ENCODE measurements around the gene GSTM5.

- TF ChIP-seq THRA (CRISPR knock-in tag; IDR thresholded peaks at IDR 0.05; ENCODE audit: borderline replicate concordance) (no peak), CREB1 (IDR thresholded peaks at IDR 0.05) (no peak), CREB1 (CRISPR knock-in tag; IDR thresholded peaks at IDR 0.05) (no peak), BRD4 (CRISPR knock-in tag; IDR thresholded peaks at IDR 0.05) (no peak), KDM5A (IDR thresholded peaks at IDR 0.05; ENCODE audit: borderline replicate concordance, low read length) (no peak), JUN (CRISPR knock-in tag; IDR thresholded peaks at IDR 0.05) (no peak), HMGXB4 (CRISPR knock-in tag; IDR thresholded peaks at IDR 0.05; ENCODE audit: borderline replicate concordance in 1 of 2, low read depth in 1 of 2) (no peak), ZNF354B (CRISPR knock-in tag; IDR thresholded peaks at IDR 0.05) (no peak), ZFP62 (CRISPR knock-in tag; IDR thresholded peaks at IDR 0.05) (no peak), ZNF616 (CRISPR knock-in tag; IDR thresholded peaks at IDR 0.05; ENCODE audit: low read depth) (no peak)
- TF ChIP-seq, protein P1, sequence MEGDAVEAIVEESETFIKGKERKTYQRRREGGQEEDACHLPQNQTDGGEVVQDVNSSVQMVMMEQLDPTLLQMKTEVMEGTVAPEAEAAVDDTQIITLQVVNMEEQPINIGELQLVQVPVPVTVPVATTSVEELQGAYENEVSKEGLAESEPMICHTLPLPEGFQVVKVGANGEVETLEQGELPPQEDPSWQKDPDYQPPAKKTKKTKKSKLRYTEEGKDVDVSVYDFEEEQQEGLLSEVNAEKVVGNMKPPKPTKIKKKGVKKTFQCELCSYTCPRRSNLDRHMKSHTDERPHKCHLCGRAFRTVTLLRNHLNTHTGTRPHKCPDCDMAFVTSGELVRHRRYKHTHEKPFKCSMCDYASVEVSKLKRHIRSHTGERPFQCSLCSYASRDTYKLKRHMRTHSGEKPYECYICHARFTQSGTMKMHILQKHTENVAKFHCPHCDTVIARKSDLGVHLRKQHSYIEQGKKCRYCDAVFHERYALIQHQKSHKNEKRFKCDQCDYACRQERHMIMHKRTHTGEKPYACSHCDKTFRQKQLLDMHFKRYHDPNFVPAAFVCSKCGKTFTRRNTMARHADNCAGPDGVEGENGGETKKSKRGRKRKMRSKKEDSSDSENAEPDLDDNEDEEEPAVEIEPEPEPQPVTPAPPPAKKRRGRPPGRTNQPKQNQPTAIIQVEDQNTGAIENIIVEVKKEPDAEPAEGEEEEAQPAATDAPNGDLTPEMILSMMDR (CRISPR knock-in tag; IDR thresholded peaks at IDR 0.05): no peak
- TF ChIP-seq, protein P2, sequence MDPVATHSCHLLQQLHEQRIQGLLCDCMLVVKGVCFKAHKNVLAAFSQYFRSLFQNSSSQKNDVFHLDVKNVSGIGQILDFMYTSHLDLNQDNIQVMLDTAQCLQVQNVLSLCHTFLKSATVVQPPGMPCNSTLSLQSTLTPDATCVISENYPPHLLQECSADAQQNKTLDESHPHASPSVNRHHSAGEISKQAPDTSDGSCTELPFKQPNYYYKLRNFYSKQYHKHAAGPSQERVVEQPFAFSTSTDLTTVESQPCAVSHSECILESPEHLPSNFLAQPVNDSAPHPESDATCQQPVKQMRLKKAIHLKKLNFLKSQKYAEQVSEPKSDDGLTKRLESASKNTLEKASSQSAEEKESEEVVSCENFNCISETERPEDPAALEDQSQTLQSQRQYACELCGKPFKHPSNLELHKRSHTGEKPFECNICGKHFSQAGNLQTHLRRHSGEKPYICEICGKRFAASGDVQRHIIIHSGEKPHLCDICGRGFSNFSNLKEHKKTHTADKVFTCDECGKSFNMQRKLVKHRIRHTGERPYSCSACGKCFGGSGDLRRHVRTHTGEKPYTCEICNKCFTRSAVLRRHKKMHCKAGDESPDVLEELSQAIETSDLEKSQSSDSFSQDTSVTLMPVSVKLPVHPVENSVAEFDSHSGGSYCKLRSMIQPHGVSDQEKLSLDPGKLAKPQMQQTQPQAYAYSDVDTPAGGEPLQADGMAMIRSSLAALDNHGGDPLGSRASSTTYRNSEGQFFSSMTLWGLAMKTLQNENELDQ (CRISPR knock-in tag; IDR thresholded peaks at IDR 0.05; ENCODE audit: borderline replicate concordance): no peak
- TF ChIP-seq, protein P3, sequence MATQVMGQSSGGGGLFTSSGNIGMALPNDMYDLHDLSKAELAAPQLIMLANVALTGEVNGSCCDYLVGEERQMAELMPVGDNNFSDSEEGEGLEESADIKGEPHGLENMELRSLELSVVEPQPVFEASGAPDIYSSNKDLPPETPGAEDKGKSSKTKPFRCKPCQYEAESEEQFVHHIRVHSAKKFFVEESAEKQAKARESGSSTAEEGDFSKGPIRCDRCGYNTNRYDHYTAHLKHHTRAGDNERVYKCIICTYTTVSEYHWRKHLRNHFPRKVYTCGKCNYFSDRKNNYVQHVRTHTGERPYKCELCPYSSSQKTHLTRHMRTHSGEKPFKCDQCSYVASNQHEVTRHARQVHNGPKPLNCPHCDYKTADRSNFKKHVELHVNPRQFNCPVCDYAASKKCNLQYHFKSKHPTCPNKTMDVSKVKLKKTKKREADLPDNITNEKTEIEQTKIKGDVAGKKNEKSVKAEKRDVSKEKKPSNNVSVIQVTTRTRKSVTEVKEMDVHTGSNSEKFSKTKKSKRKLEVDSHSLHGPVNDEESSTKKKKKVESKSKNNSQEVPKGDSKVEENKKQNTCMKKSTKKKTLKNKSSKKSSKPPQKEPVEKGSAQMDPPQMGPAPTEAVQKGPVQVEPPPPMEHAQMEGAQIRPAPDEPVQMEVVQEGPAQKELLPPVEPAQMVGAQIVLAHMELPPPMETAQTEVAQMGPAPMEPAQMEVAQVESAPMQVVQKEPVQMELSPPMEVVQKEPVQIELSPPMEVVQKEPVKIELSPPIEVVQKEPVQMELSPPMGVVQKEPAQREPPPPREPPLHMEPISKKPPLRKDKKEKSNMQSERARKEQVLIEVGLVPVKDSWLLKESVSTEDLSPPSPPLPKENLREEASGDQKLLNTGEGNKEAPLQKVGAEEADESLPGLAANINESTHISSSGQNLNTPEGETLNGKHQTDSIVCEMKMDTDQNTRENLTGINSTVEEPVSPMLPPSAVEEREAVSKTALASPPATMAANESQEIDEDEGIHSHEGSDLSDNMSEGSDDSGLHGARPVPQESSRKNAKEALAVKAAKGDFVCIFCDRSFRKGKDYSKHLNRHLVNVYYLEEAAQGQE (IDR thresholded peaks at IDR 0.05; ENCODE audit: borderline replicate concordance in 1 of 2, low read depth in 1 of 2, low read length in 2 of 2): no peak
These were observed 20.3 kb upstream of the GSTM5 start for GRCh38 chr1:109691759-109692158.

Data from HepG2 (cell line).